ENCODE data around the gene CYRIA. TPM values are rescaled to one million over a fixed set of nuclear protein-coding genes. Genes with fewer than 3 reads are reported as not detected.

The CYRIA gene
- total RNA-seq, 1 experiment from 2014 or later, result 4.0 TPM

- ChIA-PET CTCF (no interaction called here), POLR2A (ENCODE audit: unreplicated experiment) (interaction anchor here (0.9 kb wide), 1 partner anchor 16 kb away, joined by 5 read pairs; no protein-coding TSS in a partner anchor)
- no peaks in the 10 kb centered on the region for H4K20me1 ChIP-seq (ENCODE audit: insufficient read depth)
- H2AFZ ChIP-seq, result no peak overlapping the region
- BruUV-seq (replicated peaks), result no TSS peak
- no peaks in the 10 kb centered on the region for H3K4me1 ChIP-seq (replicated peaks; ENCODE audit: insufficient read depth)
- no peak overlapping the region for H3K27ac ChIP-seq
- H3K4me3 ChIP-seq, result no peak overlapping the region
- H3K79me2 ChIP-seq (ENCODE audit: low read depth), result no peaks in the 10 kb centered on the region
- H3K9me2 ChIP-seq (ENCODE audit: insufficient read depth), result no peaks in the 10 kb centered on the region
- DNase-seq, result no peak
- no peaks in the 10 kb centered on the region for H3K27me3 ChIP-seq (ENCODE audit: insufficient read depth, low read depth)
- intact Hi-C loops (cut with micrococcal nuclease; ENCODE audit: unreplicated experiment), result no loop called here
- no peak overlapping the region for H3K4me2 ChIP-seq
- no peaks in the 10 kb centered on the region for H3K9me3 ChIP-seq (ENCODE audit: insufficient read depth, low read depth)
- TF ChIP-seq EZH2 (IDR thresholded peaks at IDR 0.05; ENCODE audit: low read depth) (no peak), CTCF (conservative IDR thresholded peaks at IDR 0.05) (no peak)
- H3K36me3 ChIP-seq (ENCODE audit: low read depth), result no peaks in the 10 kb centered on the region
- no peaks in the 10 kb centered on the region for H3F3A ChIP-seq (ENCODE audit: insufficient read depth, low read depth)
These were observed 16.0 kb downstream of the CYRIA start for GRCh38 chr2:16649353-16650286.

- Histone ChIP-seq H3K4me1 (replicated peaks; ENCODE audit: insufficient read depth) (no peaks in the 10 kb centered on the region), H3K36me3 (ENCODE audit: low read depth) (no peaks in the 10 kb centered on the region), H3F3A (ENCODE audit: insufficient read depth, low read depth) (no peaks in the 10 kb centered on the region), H3K27me3 (ENCODE audit: insufficient read depth, low read depth) (no peaks in the 10 kb centered on the region), H3K9me2 (ENCODE audit: insufficient read depth) (no peaks in the 10 kb centered on the region), H3K27ac (no peak overlapping the region), H2AFZ (no peak overlapping the region), H3K9me3 (ENCODE audit: insufficient read depth, low read depth) (no peaks in the 10 kb centered on the region), H3K4me3 (no peak overlapping the region), H3K4me2 (no peak overlapping the region), H4K20me1 (ENCODE audit: insufficient read depth) (no peaks in the 10 kb centered on the region), H3K79me2 (ENCODE audit: low read depth) (no peaks in the 10 kb centered on the region)
- intact Hi-C loops (cut with micrococcal nuclease; ENCODE audit: unreplicated experiment), result no loop called here
- no TSS peak for BruUV-seq (replicated peaks)
- CTCF ChIA-PET, result interaction anchor here (0.6 kb wide), 1 partner anchor 1470 kb away, joined by 3 read pairs; no protein-coding TSS in a partner anchor
- DNase-seq, result no peak
- TF ChIP-seq CTCF (conservative IDR thresholded peaks at IDR 0.05) (no peak), EZH2 (IDR thresholded peaks at IDR 0.05; ENCODE audit: low read depth) (no peak)
- POLR2A ChIA-PET (ENCODE audit: unreplicated experiment), result no interaction called here
These were observed 17.5 kb downstream of the CYRIA start for GRCh38 chr2:16647992-16648617.

- no peaks in the 10 kb centered on the region for H3K79me2 ChIP-seq (ENCODE audit: low read depth)
- H3K36me3 ChIP-seq (ENCODE audit: low read depth), result no peaks in the 10 kb centered on the region
- TF ChIP-seq CTCF (conservative IDR thresholded peaks at IDR 0.05) (no peak), EZH2 (IDR thresholded peaks at IDR 0.05; ENCODE audit: low read depth) (no peak)
- no peaks in the 10 kb centered on the region for H3K9me2 ChIP-seq (ENCODE audit: insufficient read depth)
- H3K4me3 ChIP-seq, result no peak overlapping the region
- ChIA-PET CTCF (no interaction called here), POLR2A (ENCODE audit: unreplicated experiment) (interaction anchor here (0.7 kb wide), 1 partner anchor 964 kb away, joined by 3 read pairs; no protein-coding TSS in a partner anchor)
- H2AFZ ChIP-seq, result no peak overlapping the region
- no peak overlapping the region for H3K27ac ChIP-seq
- no peaks in the 10 kb centered on the region for H3F3A ChIP-seq (ENCODE audit: insufficient read depth, low read depth)
- no peak for DNase-seq
- H3K4me2 ChIP-seq, result no peak overlapping the region
- intact Hi-C loops (cut with micrococcal nuclease; ENCODE audit: unreplicated experiment), result no loop called here
- no TSS peak for BruUV-seq (replicated peaks)
- H3K27me3 ChIP-seq (ENCODE audit: insufficient read depth, low read depth), result no peaks in the 10 kb centered on the region
- no peaks in the 10 kb centered on the region for H3K9me3 ChIP-seq (ENCODE audit: insufficient read depth, low read depth)
- no peaks in the 10 kb centered on the region for H3K4me1 ChIP-seq (replicated peaks; ENCODE audit: insufficient read depth)
- no peaks in the 10 kb centered on the region for H4K20me1 ChIP-seq (ENCODE audit: insufficient read depth)
These were observed 19.7 kb downstream of the CYRIA start for GRCh38 chr2:16645775-16646559.
